HepG2 (cell line): ENCODE data around the gene CTNNA3. TPM values are rescaled to one million over a fixed set of nuclear protein-coding genes. Genes with fewer than 3 reads are reported as not detected.

Experiments used
- ATAC-seq: fragments of 200-7000 bp; cut with Tn5 transposase; 3 replicates; pipeline ENCODE4 v1.9.1; 2020; ENCODE audit warnings: mild to moderate bottlenecking, moderate library complexity
- BruUV-seq: library from RNA; stranded (reverse); fragments of 400-500 nt; replicated peaks from 2 replicates; lab custom pipeline; 2021; lab: Mats Ljungman, UMichigan
- CTCF ChIA-PET: fragments of 300-600 bp; formaldehyde crosslinking; extraction: SDS; loops from one replicate; lab custom pipeline; 2021; ENCODE audit warnings: low total read pairs, inconsistent platforms, low intra/inter-chr PET ratio; lab: Yijun Ruan, JAX
- POLR2A ChIA-PET: fragments of 350-600 bp; sonication (Branson Sonifier 250); formaldehyde crosslinking; loops from one replicate; lab custom pipeline; 2020; ENCODE audit warnings: antibody characterized with exemption, inconsistent platforms; lab: Yijun Ruan, JAX
- DNase-seq: peaks from one replicate; pipeline ENCODE4 v3.0.0-alpha.2; 2015; ENCODE audit warnings: low spot score
- FAIRE-seq: peaks from 3 replicates; lab custom pipeline; 2011; peaks lifted over from hg19 to GRCh38; lab: Jason Lieb, UNC
- H2AFZ ChIP-seq: one replicate; pipeline ENCODE4 v1.6.1; 2011; ENCODE audit warnings: low read length, inconsistent platforms
- H3K27ac ChIP-seq: fragments of 300-600 bp; 3 replicates; pipeline ENCODE4 v1.8.0; 2011; ENCODE audit warnings: mixed run types, mild to moderate bottlenecking, mixed read lengths, low read length, inconsistent platforms; ENCODE audit not compliant: insufficient read depth; ENCODE audit errors: extremely low read length
- H3K27me3 ChIP-seq, 2 experiments: fragments of 200-600 bp in 1 of 2; 2 replicates in 1 of 2; 3 replicates in 1 of 2; pipeline versions ENCODE4 v1.6.0 to v1.8.0; 2011; ENCODE audit warnings: low read length in 2 of 2, mild to moderate bottlenecking in 2 of 2, moderate library complexity in 2 of 2, inconsistent platforms in 1 of 2; ENCODE audit not compliant: insufficient read depth in 2 of 2, control insufficient read depth in 1 of 2
- H3K36me3 ChIP-seq, 2 experiments: fragments of 200-600 bp in 1 of 2; replicated peaks in 1 of 2; 2 replicates in 1 of 2; 3 replicates in 1 of 2; pipeline versions ENCODE4 v1.5.1 to v1.8.0; 2011; ENCODE audit warnings: low read length in 2 of 2, inconsistent platforms in 1 of 2; ENCODE audit not compliant: insufficient read depth in 2 of 2, control insufficient read depth in 1 of 2
- H3K4me1 ChIP-seq: 2 replicates; pipeline ENCODE4 v1.5.1; 2012; ENCODE audit warnings: low read length, inconsistent platforms; ENCODE audit not compliant: insufficient read depth
- H3K4me2 ChIP-seq: 2 replicates; pipeline ENCODE4 v1.6.0; 2011; ENCODE audit warnings: low read depth, low read length, inconsistent platforms
- H3K4me3 ChIP-seq, 3 experiments: fragments of 200-600 bp in 1 of 3; sonication (generic), shearing (Covaris generic) in 1 of 3; replicated peaks in 1 of 3; 2 replicates each; pipeline ENCODE4 v1.5.1; 2011 to 2016; ENCODE audit warnings: low read length in 3 of 3, inconsistent platforms in 2 of 3, low read depth in 2 of 3, mild to moderate bottlenecking in 2 of 3, control low read depth in 1 of 3, mixed read lengths in 1 of 3; ENCODE audit not compliant: insufficient read depth in 1 of 3
- H3K79me2 ChIP-seq: one replicate; pipeline ENCODE4 v1.6.1; 2011; ENCODE audit warnings: low read length, inconsistent platforms; ENCODE audit not compliant: insufficient read depth
- H3K9ac ChIP-seq: 2 replicates; pipeline ENCODE4 v1.6.0; 2011; ENCODE audit warnings: mild to moderate bottlenecking, low read depth, low read length, inconsistent platforms; ENCODE audit not compliant: insufficient read depth
- H3K9me3 ChIP-seq: 2 replicates; pipeline ENCODE4 v1.5.1; 2012; ENCODE audit warnings: mild to moderate bottlenecking, low read length
- H4K20me1 ChIP-seq: 2 replicates; pipeline ENCODE4 v1.6.0; 2011; ENCODE audit warnings: inconsistent platforms, mild to moderate bottlenecking, low read length, moderate library complexity; ENCODE audit not compliant: insufficient read depth
- ARHGAP35 ChIP-seq: sonication (generic); formaldehyde crosslinking; IDR thresholded peaks from 2 replicates; pipeline ENCODE4 v1.9.0; 2022; ENCODE audit warnings: mild to moderate bottlenecking, inconsistent platforms, moderate library complexity, missing genetic modification reagents, borderline replicate concordance
- IRF2 ChIP-seq: IDR thresholded peaks from 2 replicates; pipeline ENCODE4 v1.6.1; 2018; ENCODE audit warnings: missing genetic modification reagents, missing compliant biosample characterization
- MAF1 ChIP-seq: sonication (generic); formaldehyde crosslinking; IDR thresholded peaks from 2 replicates; pipeline ENCODE4 v1.5.0; 2020; ENCODE audit warnings: missing genetic modification reagents, borderline replicate concordance
- NFIC ChIP-seq: IDR thresholded peaks from 2 replicates; pipeline ENCODE4 v1.6.1; 2012; ENCODE audit warnings: mild to moderate bottlenecking, low read length, inconsistent platforms
- NR2F1 ChIP-seq, 2 experiments: fragments of 450-650 bp in 1 of 2; formaldehyde crosslinking in 1 of 2; IDR thresholded peaks; 2 replicates each; pipeline versions ENCODE4 v1.5.0 to v1.6.1; 2016 to 2020; ENCODE audit warnings: mild to moderate bottlenecking in 1 of 2, missing compliant biosample characterization in 1 of 2, missing genetic modification reagents in 1 of 2, moderate library complexity in 1 of 2
- WGBS: methylation state at CpG from one replicate; pipeline ENCODE4 v1.1.6; 2017; ENCODE audit warnings: low lambda C conversion rate; 5-methylcytosine and 5-hydroxymethylcytosine counted together
- in situ Hi-C: cut with HindIII; loops from 2 replicates; pipeline ENCODE4 v1.10.0; 2017; ENCODE audit warnings: low pct_unique_long_range_greater_than_20kb; ENCODE audit not compliant: extremely low pct_ligation_motif_present
- intact Hi-C: fragments of 100-400 bp; cut with micrococcal nuclease; formaldehyde crosslinking; loops from one replicate; pipeline ENCODE4 v1.10.0; 2022; ENCODE audit not compliant: unreplicated experiment
- polyA plus RNA-seq, 8 experiments: library from polyadenylated mRNA; depleted of rRNA in 3 of 8; stranded (reverse) in 7 of 8; unstranded in 1 of 8; fragments of >200 nt; fragmentation: Illumina TruSeq in 4 of 8; extraction: Trizol in 4 of 8; gene quantifications; 2 replicates each; pipeline versions ENCODE4 v1.2.1 to v1.2.3, GENCODE V29; 2011 to 2016; ENCODE audit warnings: low read depth in 4 of 8, missing spikeins in 1 of 8, mixed read lengths in 1 of 8; ENCODE audit not compliant: insufficient read depth in 1 of 8
- total RNA-seq, 5 experiments: library from RNA; depleted of rRNA; stranded (reverse); fragments of >200 nt; fragmentation: Illumina TruSeq; extraction: Trizol; gene quantifications; 2 replicates each; pipeline ENCODE4 v1.2.3, GENCODE V29; 2016; ENCODE audit warnings: low read depth in 1 of 5
- TF ChIP-seq, protein P1 (sequence below): IDR thresholded peaks from 2 replicates; pipeline ENCODE4 v1.6.1; 2016; ENCODE audit warnings: missing genetic modification reagents, missing compliant biosample characterization

Gene CTNNA3
- total and polyA plus RNA-seq, 2 of the 13 experiments (the other 11 are each of a cell fraction or from before 2014, with no cell fraction given): not detected

DNA sequence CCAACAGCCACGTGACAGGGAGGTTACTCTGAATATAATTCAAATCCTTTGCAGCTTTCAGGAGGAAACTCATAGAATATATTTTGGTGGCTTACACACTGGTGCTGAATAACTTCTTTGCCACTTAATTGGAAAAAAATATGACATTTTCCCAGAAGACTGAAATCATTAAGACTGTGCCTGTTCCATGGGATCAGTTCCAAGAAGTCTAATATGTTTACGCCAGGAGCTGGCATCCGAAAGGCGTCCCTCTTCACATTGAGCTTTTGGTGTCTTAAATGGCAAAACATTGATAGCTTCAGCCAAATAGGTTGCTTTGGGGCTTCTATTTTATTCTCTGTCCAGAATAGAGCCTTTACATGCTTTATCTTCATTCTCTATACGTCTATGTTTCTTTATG lies 1687.8 kb downstream of the CTNNA3 start:
- ChIA-PET CTCF (no interaction called here), POLR2A (no interaction called here)
- H3K27me3 ChIP-seq: no peaks in the 10 kb centered on the region
- no peaks in the 10 kb centered on the region for H3K4me1 ChIP-seq
- no peak overlapping the region for H3K4me2 ChIP-seq
- intact Hi-C loops: no loop called here
- H3K79me2 ChIP-seq: no peaks in the 10 kb centered on the region
- no peak overlapping the region for H3K27ac ChIP-seq
- no peaks in the 10 kb centered on the region for H4K20me1 ChIP-seq
- no peaks in the 10 kb centered on the region for H3K9me3 ChIP-seq
- no TSS peak for BruUV-seq
- no peak for FAIRE-seq
- DNase-seq: no peak
- H2AFZ ChIP-seq: no peak overlapping the region
- WGBS: 31% methylated on average over 5 of the region's 5 CpGs
- H3K9ac ChIP-seq: no peak overlapping the region
- no peaks in the 10 kb centered on the region for H3K36me3 ChIP-seq
- H3K4me3 ChIP-seq: no peak overlapping the region
- TF ChIP-seq, protein P1, sequence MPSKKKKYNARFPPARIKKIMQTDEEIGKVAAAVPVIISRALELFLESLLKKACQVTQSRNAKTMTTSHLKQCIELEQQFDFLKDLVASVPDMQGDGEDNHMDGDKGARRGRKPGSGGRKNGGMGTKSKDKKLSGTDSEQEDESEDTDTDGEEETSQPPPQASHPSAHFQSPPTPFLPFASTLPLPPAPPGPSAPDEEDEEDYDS (CRISPR knock-in tag): no peak
- TF ChIP-seq, all 625 proteins: peak for 0
- in situ Hi-C loops: no loop called here
- no peak for ATAC-seq

- POLR2A ChIA-PET: no interaction called here
- ATAC-seq (no peak), FAIRE-seq (no peak), DNase-seq (no peak)
- Histone ChIP-seq H3K9me3 (no peaks in the 10 kb centered on the region), H3K36me3 (no peaks in the 10 kb centered on the region), H3K4me3 (no peak overlapping the region), H4K20me1 (no peaks in the 10 kb centered on the region), H2AFZ (no peak overlapping the region), H3K4me2 (no peak overlapping the region), H3K27ac (no peak overlapping the region), H3K79me2 (no peaks in the 10 kb centered on the region), H3K27me3 (no peaks in the 10 kb centered on the region), H3K4me1 (no peaks in the 10 kb centered on the region), H3K9ac (no peak overlapping the region)
- intact Hi-C loops: no loop called here
- in situ Hi-C loops: no loop called here
- CTCF ChIA-PET: no interaction called here
- TF ChIP-seq MAF1 (CRISPR knock-in tag) (no peak), ARHGAP35 (CRISPR knock-in tag) (no peak), NR2F1 (CRISPR knock-in tag; IDR thresholded peaks at IDR 0.05) (no peak), IRF2 (no peak), NFIC (no peak)
- WGBS: 21% methylated on average over 4 of the region's 4 CpGs
- BruUV-seq: no TSS peak
These were observed 1689.6 kb downstream of the CTNNA3 start for GRCh38 chr10:66006411-66006810.
